ENCODE measurements around the gene KRTAP5-1.
"Not testable (repeated sequence)": the region's sequence is repeated elsewhere in the genome, so short reads cannot be mapped to it uniquely, and the experiment has no call there.

KRTAP5-1 gene

GRCh38 chr11:1584661-1585370, at the start of gene KRTAP5-1:
Gene KRTAP5-1 (minus strand): TSS chr11:1585283. CDS start chr11:1585249, 34 bp downstream.
- not testable (repeated sequence) for H3K27ac Mint-ChIP-seq (ENCODE audit: low read depth); ATAC-seq (replicated peaks; ENCODE audit: extremely low read depth, poor library complexity, severe bottlenecking); H3K9me3 Mint-ChIP-seq; H3K36me3 Mint-ChIP-seq (ENCODE audit: insufficient read depth); DNase-seq (ENCODE audit: low spot score in 2 of 2); H3K4me3 Mint-ChIP-seq; H3K27me3 Mint-ChIP-seq
- peaks cover 21% of the 10 kb centered on the region for H3K4me1 Mint-ChIP-seq

- no peak for DNase-seq (ENCODE audit: low spot score in 2 of 2)
- no peaks in the 10 kb centered on the region for H3K9me3 Mint-ChIP-seq
- H3K36me3 Mint-ChIP-seq (ENCODE audit: insufficient read depth) = no peaks in the 10 kb centered on the region
- no peak for ATAC-seq (replicated peaks; ENCODE audit: extremely low read depth, poor library complexity, severe bottlenecking)
- H3K27me3 Mint-ChIP-seq = peaks cover 66% of the 10 kb centered on the region
- no peak overlapping the region for H3K4me3 Mint-ChIP-seq
- no peak overlapping the region for H3K27ac Mint-ChIP-seq (ENCODE audit: low read depth)
- peaks cover 4% of the 10 kb centered on the region for H3K4me1 Mint-ChIP-seq
These were observed 48.8 kb upstream of the KRTAP5-1 start for GRCh38 chr11:1633864-1634263.

- peaks cover 57% of the 10 kb centered on the region for H3K27me3 Mint-ChIP-seq
- ATAC-seq (replicated peaks; ENCODE audit: extremely low read depth, poor library complexity, severe bottlenecking) = no peak
These were observed 47.1 kb upstream of the KRTAP5-1 start for GRCh38 chr11:1632053-1632714.

GRCh38 chr11:1631066-1631568, 46.0 kb upstream of the KRTAP5-1 start:
- no peak for DNase-seq (ENCODE audit: low spot score in 2 of 2)
- Mint-ChIP-seq H3K9me3 (no peaks in the 10 kb centered on the region), H3K4me3 (no peak overlapping the region), H3K27ac (ENCODE audit: low read depth) (no peak overlapping the region), H3K27me3 (peaks cover 50% of the 10 kb centered on the region), H3K36me3 (ENCODE audit: insufficient read depth) (peaks cover 1% of the 10 kb centered on the region), H3K4me1 (peaks cover 9% of the 10 kb centered on the region)
- no peak for ATAC-seq (replicated peaks; ENCODE audit: extremely low read depth, poor library complexity, severe bottlenecking)

More at GRCh38 chr11:1632053-1632714, 47.1 kb upstream of the KRTAP5-1 start:
- H3K9me3 Mint-ChIP-seq = no peaks in the 10 kb centered on the region
- no peak for DNase-seq (ENCODE audit: low spot score in 2 of 2)
- H3K4me1 Mint-ChIP-seq = peaks cover 5% of the 10 kb centered on the region
- peaks cover 1% of the 10 kb centered on the region for H3K36me3 Mint-ChIP-seq (ENCODE audit: insufficient read depth)
- H3K27ac Mint-ChIP-seq (ENCODE audit: low read depth) = no peak overlapping the region
- H3K4me3 Mint-ChIP-seq = no peak overlapping the region

- H3K4me3 Mint-ChIP-seq = no peak overlapping the region
- H3K9me3 Mint-ChIP-seq = no peaks in the 10 kb centered on the region
- no peak overlapping the region for H3K27ac Mint-ChIP-seq (ENCODE audit: low read depth)
- H3K4me1 Mint-ChIP-seq = peaks cover 9% of the 10 kb centered on the region
- ATAC-seq (replicated peaks; ENCODE audit: extremely low read depth, poor library complexity, severe bottlenecking) (no peak), DNase-seq (ENCODE audit: low spot score in 2 of 2) (no peak)
- peaks cover 41% of the 10 kb centered on the region for H3K27me3 Mint-ChIP-seq
- H3K36me3 Mint-ChIP-seq (ENCODE audit: insufficient read depth) = peaks cover 1% of the 10 kb centered on the region
These were observed 45.2 kb upstream of the KRTAP5-1 start for GRCh38 chr11:1630271-1630670.

GRCh38 chr11:1629326-1630185, 44.5 kb upstream of the KRTAP5-1 start, which contains the start of gene KRTAP5-5:
Gene KRTAP5-5 (plus strand): TSS chr11:1629775. CDS start chr11:1629841, 66 bp downstream.
- H3K4me3 Mint-ChIP-seq = no peak within 1 kb of the TSS
- H3K27ac Mint-ChIP-seq (ENCODE audit: low read depth) = no peak within 1 kb of the TSS
- DNase-seq (ENCODE audit: low spot score in 2 of 2) (no peak), ATAC-seq (replicated peaks; ENCODE audit: extremely low read depth, poor library complexity, severe bottlenecking) (no peak)
- H3K36me3 Mint-ChIP-seq (ENCODE audit: insufficient read depth) = peaks cover 1% of the 10 kb centered on the region
- peaks cover 34% of the 10 kb centered on the region for H3K27me3 Mint-ChIP-seq
- H3K4me1 Mint-ChIP-seq = peaks cover 9% of the 10 kb centered on the region
- no peaks in the 10 kb centered on the region for H3K9me3 Mint-ChIP-seq

GRCh38 chr11:1628506-1629325, 43.6 kb upstream of the KRTAP5-1 start:
- Mint-ChIP-seq H3K4me1 (peaks cover 9% of the 10 kb centered on the region), H3K27ac (ENCODE audit: low read depth) (no peak overlapping the region), H3K36me3 (ENCODE audit: insufficient read depth) (peaks cover 1% of the 10 kb centered on the region), H3K4me3 (no peak overlapping the region), H3K9me3 (no peaks in the 10 kb centered on the region), H3K27me3 (peaks cover 34% of the 10 kb centered on the region)
- DNase-seq (ENCODE audit: low spot score in 2 of 2) (peak; percentile 40 to 59), ATAC-seq (replicated peaks; ENCODE audit: extremely low read depth, poor library complexity, severe bottlenecking) (peak; percentile 49)

- DNase-seq (ENCODE audit: low spot score in 2 of 2) = no peak
- Mint-ChIP-seq H3K27ac (ENCODE audit: low read depth) (no peak overlapping the region), H3K27me3 (peaks cover 5% of the 10 kb centered on the region), H3K4me3 (no peak overlapping the region), H3K36me3 (ENCODE audit: insufficient read depth) (peaks cover 1% of the 10 kb centered on the region), H3K9me3 (no peaks in the 10 kb centered on the region), H3K4me1 (peaks cover 9% of the 10 kb centered on the region)
- ATAC-seq (replicated peaks; ENCODE audit: extremely low read depth, poor library complexity, severe bottlenecking) = no peak
These were observed 40.5 kb upstream of the KRTAP5-1 start for GRCh38 chr11:1625541-1625940.

GRCh38 chr11:1624621-1625020, 39.5 kb upstream of the KRTAP5-1 start:
- no peak for ATAC-seq (replicated peaks; ENCODE audit: extremely low read depth, poor library complexity, severe bottlenecking)
- Mint-ChIP-seq H3K4me3 (no peak overlapping the region), H3K27ac (ENCODE audit: low read depth) (no peak overlapping the region), H3K27me3 (peaks cover 9% of the 10 kb centered on the region), H3K9me3 (no peaks in the 10 kb centered on the region), H3K4me1 (peaks cover 9% of the 10 kb centered on the region), H3K36me3 (ENCODE audit: insufficient read depth) (peaks cover 1% of the 10 kb centered on the region)
- no peak for DNase-seq (ENCODE audit: low spot score in 2 of 2)

GRCh38 chr11:1623716-1624115, 38.6 kb upstream of the KRTAP5-1 start:
- DNase-seq (ENCODE audit: low spot score in 2 of 2) (no peak), ATAC-seq (replicated peaks; ENCODE audit: extremely low read depth, poor library complexity, severe bottlenecking) (no peak)
- Mint-ChIP-seq H3K36me3 (ENCODE audit: insufficient read depth) (peaks cover 1% of the 10 kb centered on the region), H3K9me3 (no peaks in the 10 kb centered on the region), H3K4me3 (no peak overlapping the region), H3K27me3 (peaks cover 16% of the 10 kb centered on the region), H3K4me1 (peaks cover 9% of the 10 kb centered on the region), H3K27ac (ENCODE audit: low read depth) (no peak overlapping the region)

GRCh38 chr11:1622086-1622485, 37.0 kb upstream of the KRTAP5-1 start, which contains the start of gene KRTAP5-4:
Gene KRTAP5-4 (minus strand): TSS chr11:1622138. CDS start chr11:1622093, 45 bp downstream.
- no peaks in the 10 kb centered on the region for H3K36me3 Mint-ChIP-seq (ENCODE audit: insufficient read depth)
- peaks cover 26% of the 10 kb centered on the region for H3K27me3 Mint-ChIP-seq
- peaks cover 9% of the 10 kb centered on the region for H3K4me1 Mint-ChIP-seq
- no peak within 1 kb of the TSS for H3K27ac Mint-ChIP-seq (ENCODE audit: low read depth)
- DNase-seq (ENCODE audit: low spot score in 2 of 2) (no peak), ATAC-seq (replicated peaks; ENCODE audit: extremely low read depth, poor library complexity, severe bottlenecking) (no peak)
- no peak within 1 kb of the TSS for H3K4me3 Mint-ChIP-seq
- no peaks in the 10 kb centered on the region for H3K9me3 Mint-ChIP-seq

All from central memory CD8-positive, alpha-beta T cell (primary cell).